ENCODE measurements around the gene PWWP2B.

DNA sequence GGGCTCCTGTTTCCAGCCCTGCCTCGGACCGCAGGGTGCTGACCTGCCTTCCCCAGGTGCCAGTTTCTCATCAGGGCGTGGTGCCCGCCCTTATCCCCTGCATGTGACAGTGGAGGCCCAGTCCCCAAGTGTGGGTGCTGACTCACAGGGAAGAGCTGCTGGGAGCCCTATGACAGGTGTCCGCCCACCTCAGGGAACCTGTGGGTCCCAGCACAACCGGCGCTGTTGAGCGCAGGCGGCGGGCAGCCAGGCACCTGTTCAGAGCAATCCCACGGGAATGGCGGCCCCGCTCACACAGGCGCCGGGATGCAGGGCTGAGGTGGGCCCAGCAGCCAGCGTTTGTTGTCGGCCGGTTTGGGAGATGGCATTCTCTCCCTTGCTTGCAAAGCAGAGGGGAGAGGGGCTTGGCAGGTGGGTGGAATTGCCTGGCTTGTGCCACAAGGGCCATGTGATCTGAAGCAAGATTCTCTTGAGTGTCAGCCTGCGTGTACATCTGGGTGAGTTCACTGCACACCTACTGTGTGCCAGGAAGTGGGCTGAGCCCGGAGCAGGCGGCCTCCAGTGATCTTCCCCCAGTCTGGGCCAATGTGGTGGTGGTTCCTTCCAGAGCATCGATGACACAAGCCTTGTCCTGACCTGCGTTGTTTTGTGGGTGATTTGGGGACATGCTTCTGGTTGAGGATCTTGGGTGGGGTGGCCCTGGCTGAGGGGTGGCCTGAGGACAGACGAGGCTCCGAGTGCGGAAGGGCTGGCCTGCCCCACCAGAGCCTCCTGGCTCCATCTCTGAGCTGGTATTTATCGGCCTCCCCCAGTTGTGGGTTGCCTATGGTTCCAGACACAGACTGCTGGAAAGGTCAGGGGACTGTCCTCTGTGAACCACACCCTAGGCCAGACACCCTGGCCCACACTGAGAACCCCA, 2.4 kb downstream of the PWWP2B start:
- TF ChIP-seq, protein P1, sequence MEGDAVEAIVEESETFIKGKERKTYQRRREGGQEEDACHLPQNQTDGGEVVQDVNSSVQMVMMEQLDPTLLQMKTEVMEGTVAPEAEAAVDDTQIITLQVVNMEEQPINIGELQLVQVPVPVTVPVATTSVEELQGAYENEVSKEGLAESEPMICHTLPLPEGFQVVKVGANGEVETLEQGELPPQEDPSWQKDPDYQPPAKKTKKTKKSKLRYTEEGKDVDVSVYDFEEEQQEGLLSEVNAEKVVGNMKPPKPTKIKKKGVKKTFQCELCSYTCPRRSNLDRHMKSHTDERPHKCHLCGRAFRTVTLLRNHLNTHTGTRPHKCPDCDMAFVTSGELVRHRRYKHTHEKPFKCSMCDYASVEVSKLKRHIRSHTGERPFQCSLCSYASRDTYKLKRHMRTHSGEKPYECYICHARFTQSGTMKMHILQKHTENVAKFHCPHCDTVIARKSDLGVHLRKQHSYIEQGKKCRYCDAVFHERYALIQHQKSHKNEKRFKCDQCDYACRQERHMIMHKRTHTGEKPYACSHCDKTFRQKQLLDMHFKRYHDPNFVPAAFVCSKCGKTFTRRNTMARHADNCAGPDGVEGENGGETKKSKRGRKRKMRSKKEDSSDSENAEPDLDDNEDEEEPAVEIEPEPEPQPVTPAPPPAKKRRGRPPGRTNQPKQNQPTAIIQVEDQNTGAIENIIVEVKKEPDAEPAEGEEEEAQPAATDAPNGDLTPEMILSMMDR (IDR thresholded peaks at IDR 0.05; ENCODE audit: insufficient read depth, low read length, poor library complexity, severe bottlenecking): no peak
- no peak for TF ChIP-seq EZH2phosphoT487 (conservative IDR thresholded peaks at IDR 0.05; ENCODE audit: low read length)

Measured in SU-DHL-6 (cell line).